A172 (cell line): ENCODE results near the gene YWHAE. TPM values are rescaled to one million over a fixed set of nuclear protein-coding genes. Genes with fewer than 3 reads are reported as not detected.
"Not testable (repeated sequence)": the region's sequence is repeated elsewhere in the genome, so short reads cannot be mapped to it uniquely, and the experiment has no call there.

ENCODE experiments used
- DNase-seq: peaks from one replicate; pipeline ENCODE4 v3.0.0-alpha.2; 2015; ENCODE audit warnings: low spot score
- total RNA-seq: library from RNA; depleted of rRNA; stranded (reverse); fragments of >200 nt; shearing (Covaris generic); gene quantifications from 2 replicates; pipeline ENCODE4 v1.2.3, GENCODE V29; 2014; rRNA removed

The YWHAE gene
- 705 and 754 TPM in 2 replicates for total RNA-seq

DNA sequence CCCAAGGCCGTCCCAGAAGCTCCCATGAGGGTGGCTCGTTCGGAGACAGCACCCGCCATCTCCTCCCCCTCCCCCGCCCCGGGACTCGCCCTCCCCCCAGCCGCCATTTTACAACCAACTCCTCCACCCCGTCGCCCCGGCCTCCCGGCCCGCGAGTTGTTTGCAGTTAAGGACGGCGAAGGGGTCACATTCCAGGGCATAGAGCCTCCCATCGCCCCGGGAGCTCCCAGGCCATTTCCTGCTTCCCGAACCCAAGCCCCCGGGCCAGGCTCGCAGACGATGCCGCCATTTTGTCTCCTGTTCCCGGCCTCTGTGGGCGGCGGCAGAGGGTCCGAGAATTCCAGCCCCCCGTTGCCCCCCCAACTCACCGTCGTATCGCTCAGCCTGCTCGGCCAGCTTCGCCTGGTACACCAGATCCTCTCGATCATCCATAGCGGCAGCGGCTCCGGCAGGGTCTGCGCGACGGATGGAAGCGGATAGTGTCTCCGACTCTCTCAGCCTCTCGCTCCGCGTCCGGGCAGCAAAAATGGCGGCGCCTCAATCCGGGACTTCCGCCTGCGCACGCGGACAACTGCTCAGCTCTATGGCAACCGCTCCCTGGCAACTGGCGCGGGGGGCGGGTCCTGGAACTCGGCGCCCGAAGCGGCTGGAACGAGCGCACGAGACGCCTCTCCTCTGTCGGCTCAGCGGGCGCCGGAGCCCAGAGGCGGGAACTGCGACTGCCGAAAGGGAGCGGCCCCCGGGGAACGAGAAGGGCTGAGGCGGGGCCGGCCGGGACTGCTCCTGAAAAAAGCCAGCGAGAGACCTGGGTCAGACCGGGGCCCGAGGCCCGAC lies at the start of gene YWHAE:
Gene YWHAE (minus strand): TSS at position 544 of the 834 bp plus-strand sequence. CDS start 112 bp downstream, at position 432.
- peak; percentile 94 for DNase-seq

DNA sequence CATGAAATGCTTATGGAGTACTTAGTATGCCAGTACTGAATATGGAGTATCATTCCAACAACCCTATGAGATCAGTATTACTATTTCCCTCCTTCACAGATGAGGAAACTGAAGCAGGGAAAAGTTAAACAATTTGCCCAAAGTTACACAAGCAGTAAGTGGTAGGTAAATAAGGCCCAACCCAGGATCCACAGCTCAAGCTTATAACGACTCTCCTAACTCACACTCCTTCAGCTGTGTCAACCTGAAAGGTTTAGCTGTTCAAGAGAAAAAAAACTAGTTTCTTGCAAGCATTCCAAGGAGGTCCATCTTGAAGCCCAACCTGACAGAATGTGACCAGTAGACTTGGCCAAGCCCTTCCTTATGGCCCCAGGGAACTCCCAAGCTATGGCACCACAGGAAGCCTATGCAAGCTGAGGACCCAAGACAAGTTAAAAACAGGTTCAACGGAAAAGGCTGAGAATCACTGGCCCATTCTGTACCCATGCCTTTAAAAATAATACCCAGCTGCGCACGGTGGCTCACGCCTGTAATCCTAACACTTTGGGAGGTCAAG lies 49.5 kb upstream of the YWHAE start:
- DNase-seq: no peak

DNA sequence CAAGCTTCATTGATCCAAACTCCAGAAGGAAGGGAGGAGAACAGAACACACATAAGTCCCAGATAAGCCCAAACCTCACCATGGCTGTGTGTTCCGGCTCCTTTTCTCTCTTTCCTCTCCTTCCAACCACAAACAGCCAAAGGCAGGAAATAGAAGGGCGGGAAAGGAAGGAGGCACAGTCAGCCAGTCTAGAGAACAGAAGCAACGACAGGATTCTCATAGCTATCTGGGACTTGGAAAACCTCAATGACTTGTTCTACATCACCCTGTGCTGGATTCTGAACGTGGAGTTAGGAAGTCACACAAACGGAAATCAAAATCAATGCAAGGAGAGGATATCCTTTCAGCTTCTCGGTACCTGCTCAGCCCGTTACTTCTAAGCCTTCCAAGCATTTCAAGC lies 47.0 kb upstream of the YWHAE start:
- DNase-seq: peak; percentile 46

DNA sequence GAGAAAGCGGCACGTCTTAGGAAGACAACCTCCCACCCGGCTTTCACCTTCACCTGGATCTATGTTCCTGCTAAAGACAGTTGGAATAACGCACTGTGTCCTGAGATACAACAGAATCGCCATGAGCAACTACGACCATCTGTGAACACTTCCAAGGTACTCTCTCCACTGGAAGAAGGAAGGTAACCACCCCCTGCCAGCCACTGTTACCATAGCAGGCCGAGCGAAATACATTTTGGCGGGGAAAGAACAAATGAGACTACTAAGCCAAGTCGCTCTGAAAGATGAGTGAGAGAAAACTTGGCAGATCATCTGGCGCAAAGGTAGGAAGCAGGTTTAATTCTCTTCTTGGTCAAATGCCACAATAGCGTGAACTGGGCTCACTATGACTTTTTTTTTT lies 46.2 kb upstream of the YWHAE start:
- no peak for DNase-seq

DNA sequence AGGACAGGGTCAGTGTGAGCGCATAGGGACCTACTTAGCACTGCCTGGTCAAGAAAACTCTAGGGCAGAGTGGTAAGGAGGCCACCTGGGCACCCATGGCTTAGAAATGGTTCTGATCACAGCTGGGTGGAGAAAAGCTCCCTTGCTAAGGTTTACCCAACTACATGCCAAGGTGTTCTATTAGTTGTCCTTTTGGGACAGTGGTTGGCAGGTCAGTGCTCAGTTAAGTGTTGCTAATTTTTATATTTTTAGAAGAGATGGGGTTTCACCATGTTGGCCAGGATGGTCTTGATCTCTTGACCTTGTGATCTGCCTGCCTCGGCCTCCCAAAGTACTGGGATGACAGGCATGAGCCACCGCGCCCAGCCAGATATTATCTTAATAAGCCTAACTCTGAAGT lies 45.7 kb upstream of the YWHAE start:
- DNase-seq: not testable (repeated sequence)

DNA sequence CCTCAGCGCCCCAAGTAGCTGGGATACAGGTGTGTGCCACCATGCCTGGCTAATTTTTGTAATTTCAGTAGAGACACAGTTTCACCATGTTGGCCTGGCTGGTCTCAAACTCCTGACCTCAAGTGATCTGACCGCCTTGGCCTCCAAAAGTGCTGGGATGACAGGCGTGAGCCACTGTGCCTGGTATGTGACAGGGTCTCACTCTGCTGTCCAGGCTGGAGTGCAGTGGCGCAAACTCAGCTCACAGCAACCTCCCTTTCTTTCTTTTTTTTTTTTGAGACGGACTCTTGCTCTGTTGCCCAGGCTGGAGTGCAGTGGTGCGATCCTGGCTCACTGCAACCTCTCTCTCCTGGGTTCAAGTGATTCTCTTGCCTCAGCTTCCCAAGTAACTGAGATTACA lies 42.7 kb upstream of the YWHAE start:
- DNase-seq: not testable (repeated sequence)

DNA sequence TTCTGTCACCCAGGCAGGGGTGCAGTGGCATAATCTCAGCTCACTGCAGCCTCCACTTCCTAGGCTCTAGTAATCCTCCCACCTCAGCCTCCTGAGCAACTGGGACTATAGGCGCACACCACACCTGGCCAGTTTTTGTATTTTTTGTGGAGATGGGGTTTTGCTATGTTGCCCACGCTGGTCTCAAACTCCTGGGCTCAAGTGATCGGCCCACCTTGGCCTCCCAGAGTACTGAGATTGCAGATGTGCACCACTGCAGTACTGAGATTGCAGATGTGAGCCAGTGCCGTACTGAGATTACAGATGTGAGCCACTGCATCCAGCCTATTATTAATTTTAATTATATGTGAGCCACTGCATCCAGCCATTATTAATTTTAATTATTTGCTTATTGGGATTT lies 42.2 kb upstream of the YWHAE start:
- DNase-seq: no peak

DNA sequence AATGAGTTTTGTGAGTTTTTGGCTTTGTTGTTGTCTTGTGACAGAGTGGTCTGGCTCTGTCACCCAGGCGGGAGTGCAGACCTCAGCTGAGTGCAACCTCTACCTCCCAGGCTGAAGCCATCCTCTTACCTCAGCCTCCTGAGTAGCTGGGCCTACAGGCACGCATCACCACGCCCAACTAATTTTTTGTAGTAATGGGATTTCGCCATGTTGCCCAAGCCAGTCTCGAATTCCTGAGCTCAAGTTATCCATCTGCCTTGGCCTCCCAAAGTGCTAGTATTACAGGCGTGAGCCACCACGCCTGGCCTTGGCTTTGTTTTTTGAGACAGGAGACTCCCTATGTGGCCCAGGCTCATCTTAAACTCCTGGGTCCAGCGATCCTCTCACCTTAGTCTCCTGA lies 40.9 kb upstream of the YWHAE start:
- no peak for DNase-seq

DNA sequence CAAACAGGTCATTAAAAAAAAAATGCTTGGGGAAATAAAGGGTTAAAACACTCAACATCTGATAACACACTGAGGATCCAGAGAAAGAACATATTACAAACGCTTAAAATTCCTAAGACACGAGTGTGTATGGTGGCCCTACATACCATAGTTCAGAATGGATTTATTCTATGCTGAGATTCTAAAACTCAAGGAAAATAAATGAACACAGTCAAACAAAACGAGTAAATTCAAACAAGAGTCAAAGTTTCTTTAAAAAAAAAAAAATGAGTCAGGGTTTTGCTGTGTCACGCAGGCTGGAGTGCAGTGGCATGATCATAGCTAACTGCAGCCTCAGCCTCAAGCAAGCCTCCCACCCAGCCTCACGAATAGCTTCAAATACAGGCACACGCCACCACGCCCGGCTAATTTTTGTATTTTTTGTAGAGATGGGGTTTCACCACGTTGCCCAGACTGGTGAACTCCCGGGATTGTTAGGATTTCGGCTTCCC lies 38.6 kb upstream of the YWHAE start:
- DNase-seq: peak; percentile 45

DNA sequence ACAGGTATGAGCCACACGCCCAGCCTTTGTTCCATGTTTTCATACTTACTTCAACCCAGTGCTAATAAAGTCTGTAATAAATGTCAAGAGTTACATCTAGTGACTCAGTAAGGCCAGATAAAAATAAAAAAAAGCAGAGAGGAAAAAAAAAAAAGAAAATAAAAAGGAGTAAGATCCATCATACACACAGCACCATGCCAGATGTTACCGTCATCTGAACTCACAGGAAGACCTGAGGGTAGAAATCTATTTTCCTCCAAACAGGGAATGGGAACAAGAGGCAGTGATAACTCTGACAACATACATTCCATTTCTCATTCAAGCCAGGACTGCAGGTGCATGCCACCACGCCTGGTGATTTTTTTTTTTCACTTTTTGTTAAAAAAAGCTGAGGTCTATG lies 35.3 kb upstream of the YWHAE start:
- DNase-seq: no peak

DNA sequence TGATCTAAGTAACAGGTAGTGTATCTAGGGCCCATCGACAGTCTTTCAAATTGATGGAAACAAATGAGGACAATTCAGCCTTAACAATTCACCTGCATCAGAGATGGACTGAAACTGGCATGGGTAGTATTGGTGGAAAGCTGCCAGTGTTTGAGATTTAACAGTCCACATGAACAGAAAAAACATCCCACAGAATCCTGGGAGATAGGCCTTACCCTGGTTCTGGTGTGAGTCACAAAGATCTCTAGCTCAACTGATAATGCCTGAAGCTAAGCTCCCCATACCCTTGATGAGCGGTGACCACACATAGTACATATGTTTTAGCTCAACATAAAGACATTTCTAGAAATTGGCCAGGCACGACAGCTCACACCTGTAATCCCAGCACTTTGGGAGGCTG lies 34.1 kb upstream of the YWHAE start:
- no peak for DNase-seq

DNA sequence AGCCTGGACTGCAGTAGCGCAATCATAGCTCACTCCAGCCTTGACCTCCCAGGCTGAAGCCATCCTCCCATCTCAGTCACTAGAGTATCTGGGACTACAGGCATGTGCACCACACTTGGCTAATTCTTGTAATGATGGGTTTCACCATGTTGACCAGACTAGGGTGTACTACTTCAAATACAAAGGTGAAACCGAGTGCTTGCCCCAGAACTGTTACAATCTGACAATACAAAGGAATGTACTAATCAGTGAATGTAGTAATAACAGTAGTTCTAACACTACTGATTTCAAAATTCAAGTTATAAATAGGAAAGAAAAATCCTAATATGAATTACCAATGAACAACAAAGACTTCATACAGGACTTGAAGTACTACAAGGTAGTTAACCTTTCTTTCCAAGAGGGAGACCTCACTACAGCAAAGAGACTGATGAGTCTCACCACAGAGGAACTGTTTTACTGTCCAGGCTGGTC lies 31.6 kb upstream of the YWHAE start:
- DNase-seq: no peak

DNA sequence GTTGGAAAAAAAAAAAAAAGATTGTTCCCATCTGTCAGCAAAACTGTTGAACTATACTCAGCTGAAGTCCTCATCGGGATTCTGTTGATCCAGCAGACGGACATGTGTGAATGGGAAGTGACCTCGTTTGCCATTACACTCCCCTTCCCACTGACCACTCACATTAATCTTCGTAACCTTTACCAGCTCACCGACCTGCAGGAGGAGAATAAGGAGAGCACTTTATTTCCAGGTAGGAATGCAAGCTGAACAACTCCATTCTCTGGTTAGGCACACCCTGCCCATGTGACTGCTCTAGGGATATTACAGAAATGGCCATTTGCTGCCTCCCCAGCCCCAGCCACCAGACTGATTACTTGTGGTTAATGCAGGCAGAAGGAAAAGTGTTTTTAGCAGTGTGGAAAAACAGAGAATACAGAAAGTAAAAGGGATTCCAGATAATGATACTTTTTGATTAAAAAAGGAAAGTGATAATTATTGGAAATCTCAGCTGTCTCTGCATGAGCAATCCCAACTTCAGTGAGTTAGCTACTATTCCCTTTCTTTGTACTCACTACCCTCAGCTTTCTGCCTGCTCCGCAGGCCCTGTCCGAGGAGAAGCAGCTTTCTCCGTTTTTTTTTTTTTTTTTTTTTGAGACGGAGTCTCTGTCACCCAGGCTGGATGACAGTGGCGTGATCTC lies 23.6 kb upstream of the YWHAE start:
- peak; percentile 33 for DNase-seq

DNA sequence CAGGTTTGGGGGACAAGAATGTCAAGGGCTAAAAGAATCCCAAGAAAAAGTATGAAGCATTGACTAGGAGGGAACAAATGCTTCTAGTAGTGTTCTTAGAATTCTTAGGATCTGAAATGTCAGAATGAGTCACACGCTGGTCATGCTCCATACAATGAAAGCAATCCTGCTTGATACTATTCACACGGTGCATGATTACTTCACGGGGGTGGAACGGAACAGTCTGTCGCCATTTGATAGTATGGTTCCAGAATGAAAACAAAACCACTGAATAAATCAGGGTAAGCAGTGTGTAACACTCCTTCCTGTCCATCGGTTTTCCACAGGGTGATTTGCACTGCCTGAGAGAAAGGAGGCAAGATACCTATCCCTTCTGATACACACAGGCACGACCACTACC lies 22.9 kb upstream of the YWHAE start:
- DNase-seq: peak; percentile 95

DNA sequence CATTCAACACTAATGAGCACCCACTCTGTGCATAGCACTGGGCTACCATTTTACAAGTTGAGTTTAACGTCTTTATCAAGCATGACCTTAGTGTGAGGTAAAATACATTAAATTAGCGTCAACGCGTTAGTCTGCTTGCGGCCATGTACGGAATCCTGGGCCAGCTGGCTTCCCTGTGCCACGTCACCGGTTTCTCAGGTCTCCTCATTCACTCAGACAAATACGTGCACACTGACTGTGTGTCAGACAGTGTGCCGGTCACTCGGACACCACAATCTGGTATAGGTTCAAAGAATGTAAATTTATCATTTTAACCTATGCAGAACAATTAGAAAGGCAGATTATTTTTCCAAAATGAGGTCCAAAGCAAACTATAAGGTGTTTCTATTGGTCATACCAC lies 21.4 kb upstream of the YWHAE start:
- no peak for DNase-seq

DNA sequence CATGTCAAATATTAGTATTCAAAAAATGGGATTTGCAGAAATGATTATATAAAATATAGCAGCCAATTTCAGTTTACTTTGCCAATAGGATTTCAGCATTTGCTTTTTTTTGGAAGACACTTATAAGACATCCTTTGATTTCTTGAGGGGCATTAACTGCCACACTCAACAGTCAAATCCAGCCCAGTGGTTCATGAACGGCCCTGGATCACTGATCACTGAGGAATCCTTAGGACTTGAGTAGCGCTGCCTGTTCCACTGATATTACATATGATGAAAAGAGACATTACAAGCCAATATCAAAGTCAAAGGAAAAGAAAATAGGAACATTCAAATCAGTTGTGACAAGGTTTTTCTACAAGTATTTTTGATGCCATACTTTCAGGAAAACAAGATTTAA lies 21.0 kb upstream of the YWHAE start:
- no peak for DNase-seq

DNA sequence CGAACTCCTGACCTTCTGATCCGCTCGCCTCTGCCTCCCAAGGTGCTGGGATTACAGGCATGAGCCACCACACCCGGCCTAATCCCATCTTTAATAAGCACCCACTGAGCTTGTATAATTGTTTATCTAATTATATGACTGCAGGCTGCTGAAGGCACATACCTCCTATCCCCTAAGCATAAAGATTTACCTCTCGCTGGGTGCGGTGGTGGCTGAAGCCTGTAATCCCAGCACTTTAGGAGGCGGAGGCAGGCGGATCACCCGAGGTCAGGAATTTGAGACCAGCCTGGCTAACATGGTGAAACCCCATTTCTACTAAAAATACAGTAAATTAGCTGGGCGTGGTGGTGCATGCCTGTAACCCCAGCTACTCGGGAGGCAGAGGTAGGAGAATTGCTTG lies 20.1 kb upstream of the YWHAE start:
- no peak for DNase-seq

DNA sequence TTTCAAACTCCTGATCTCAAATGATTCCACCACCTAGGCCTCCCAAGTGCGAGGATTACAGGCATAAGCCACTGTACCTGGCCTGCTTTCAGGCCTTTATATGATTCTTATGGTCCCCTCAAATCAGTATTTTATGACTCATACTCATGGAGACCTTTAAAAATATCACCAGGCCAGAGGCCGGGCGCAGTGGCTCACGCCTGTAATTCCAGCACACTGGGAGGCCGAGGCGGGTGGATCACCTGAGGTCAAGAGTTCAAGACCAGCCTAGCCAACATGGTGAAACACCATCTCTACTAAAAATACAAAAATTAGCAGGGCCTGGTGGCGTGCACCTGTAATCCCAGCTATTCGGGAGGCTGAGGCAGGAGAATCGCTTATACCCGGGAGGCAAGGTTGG lies 18.5 kb upstream of the YWHAE start:
- not testable (repeated sequence) for DNase-seq

DNA sequence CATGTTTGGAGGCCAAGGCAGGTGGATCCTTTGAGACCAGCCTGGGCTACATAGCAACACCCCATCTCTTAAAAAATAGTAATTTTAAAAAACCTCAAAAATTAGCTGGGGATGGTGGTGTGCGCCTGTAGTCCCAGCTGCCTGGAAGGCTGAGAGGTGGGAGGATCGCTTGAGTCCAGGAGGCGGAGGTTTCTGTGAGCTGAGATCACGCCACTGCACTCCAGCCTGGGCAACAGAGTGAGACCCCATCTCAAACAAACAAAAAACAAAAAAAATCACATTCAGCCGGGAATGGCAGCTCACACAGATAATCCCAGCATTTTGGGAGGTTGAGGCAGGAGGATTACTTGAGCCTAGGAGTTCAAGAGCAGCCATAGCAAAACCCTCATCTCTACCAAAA lies 16.4 kb upstream of the YWHAE start:
- no peak for DNase-seq

DNA sequence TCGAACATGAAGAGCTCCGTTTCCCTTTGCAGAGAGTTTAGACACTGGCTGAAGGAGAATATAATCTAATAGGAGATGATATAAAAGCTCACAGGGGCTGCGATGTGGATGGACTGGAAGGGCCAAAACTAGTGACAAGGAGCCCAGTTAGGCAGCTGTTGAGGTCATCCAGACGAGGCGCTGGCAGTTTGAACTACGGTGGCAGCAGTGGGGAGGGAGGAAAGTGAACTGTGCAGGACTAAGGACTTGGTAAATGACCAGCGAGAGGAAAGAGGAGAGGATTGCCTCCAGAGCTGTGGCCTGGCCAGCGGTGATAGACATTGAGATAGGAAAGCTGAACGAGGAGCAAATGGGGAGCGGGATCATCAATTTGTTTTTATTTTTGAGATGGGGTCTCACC lies 14.6 kb upstream of the YWHAE start:
- no peak for DNase-seq

DNA sequence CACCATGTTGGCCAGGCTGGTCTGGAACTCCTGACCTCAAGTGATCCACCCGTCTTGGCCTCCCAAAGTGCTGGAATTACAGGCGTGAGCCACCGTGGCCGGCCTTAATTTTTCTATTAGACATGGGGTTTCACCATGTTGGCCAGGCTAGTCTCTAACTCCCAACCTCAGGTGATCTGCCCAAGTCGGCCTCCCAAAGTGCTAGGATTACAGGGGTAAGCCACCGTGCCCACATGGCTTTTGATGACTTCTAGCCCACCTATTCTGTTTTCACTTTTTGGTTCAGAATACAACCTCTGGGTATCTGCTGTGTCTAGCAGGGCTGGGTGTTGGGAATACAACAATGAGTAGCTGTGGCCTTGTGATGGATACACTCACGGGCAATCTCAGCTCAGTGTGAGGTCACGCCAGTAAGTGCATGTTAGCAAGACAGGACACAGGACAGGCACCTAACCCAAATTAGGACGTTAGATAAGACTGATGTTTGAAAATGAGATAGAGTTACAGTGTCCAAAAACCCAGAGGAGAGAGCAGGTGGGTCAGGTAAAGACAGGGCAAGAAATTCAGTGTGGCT lies 14.1 kb upstream of the YWHAE start:
- no peak for DNase-seq

DNA sequence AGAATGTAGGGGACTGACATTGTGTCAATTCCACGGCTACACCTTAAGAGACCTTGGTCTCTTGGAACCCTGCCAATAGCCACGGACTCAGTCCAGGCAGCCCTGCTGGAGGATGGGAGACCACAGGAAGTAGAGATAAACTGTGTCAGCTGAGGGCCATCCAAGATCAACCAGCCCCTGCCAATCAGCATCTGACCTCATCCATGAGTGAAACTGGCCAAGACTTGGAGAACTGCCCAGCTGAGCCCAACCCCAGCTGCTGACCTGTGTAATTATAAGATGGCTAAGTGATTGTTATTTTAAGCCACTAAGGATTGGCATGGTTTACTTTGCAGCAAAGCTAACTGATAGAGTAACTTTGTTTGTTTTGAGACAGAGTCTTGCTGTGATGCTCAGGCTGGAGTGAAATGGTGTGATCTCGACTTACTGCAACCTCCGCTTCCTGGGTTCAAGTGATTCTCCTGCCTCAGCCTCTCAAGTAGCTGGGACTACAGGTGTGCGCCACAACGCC lies 13.3 kb upstream of the YWHAE start:
- DNase-seq: peak; percentile 96
